Osteoblast (primary cell): Measurements from ENCODE around the gene MCM5. TPM values are rescaled to one million over a fixed set of nuclear protein-coding genes. Genes with fewer than 3 reads are reported as not detected.

Experiments used
- DNase-seq: peaks from one replicate; pipeline ENCODE4 v3.0.0; 2011; ENCODE audit warnings: low spot score, mixed read lengths; ENCODE audit not compliant: insufficient read length; ENCODE audit errors: missing footprints
- H2AFZ ChIP-seq: 2 replicates; pipeline ENCODE4 v1.6.0; 2011; ENCODE audit warnings: mild to moderate bottlenecking, low read length
- H3K27ac ChIP-seq: 2 replicates; pipeline ENCODE4 v1.5.1; 2011; ENCODE audit warnings: mild to moderate bottlenecking, low read depth, low read length, moderate library complexity
- H3K27me3 ChIP-seq: 2 replicates; pipeline ENCODE4 v1.6.0; 2012; ENCODE audit warnings: mild to moderate bottlenecking, control low read depth, inconsistent platforms, low read length, moderate library complexity; ENCODE audit not compliant: insufficient read depth
- H3K36me3 ChIP-seq: 2 replicates; pipeline ENCODE4 v1.5.1; 2011; ENCODE audit warnings: mild to moderate bottlenecking, low read length, control low read depth, moderate library complexity; ENCODE audit not compliant: insufficient read depth
- H3K4me1 ChIP-seq: 2 replicates; pipeline ENCODE4 v1.5.1; 2011; ENCODE audit warnings: mild to moderate bottlenecking, low read length, control low read depth, moderate library complexity; ENCODE audit not compliant: insufficient read depth
- H3K4me2 ChIP-seq: 2 replicates; pipeline ENCODE4 v1.6.0; 2011; ENCODE audit warnings: mild to moderate bottlenecking, low read length; ENCODE audit not compliant: insufficient read depth
- H3K4me3 ChIP-seq: fragments of 200-600 bp; sonication (generic); 3 replicates; pipeline ENCODE4 v1.5.1; 2012; ENCODE audit warnings: mild to moderate bottlenecking, low read length, inconsistent platforms; ENCODE audit not compliant: insufficient read depth
- H3K79me2 ChIP-seq: 2 replicates; pipeline ENCODE4 v1.6.0; 2012; ENCODE audit warnings: mild to moderate bottlenecking, low read length, control low read depth, inconsistent platforms; ENCODE audit not compliant: insufficient read depth
- H3K9me3 ChIP-seq: 2 replicates; pipeline ENCODE4 v1.5.1; 2011; ENCODE audit warnings: low read depth, low read length, control low read depth
- H4K20me1 ChIP-seq: 2 replicates; pipeline ENCODE4 v1.6.0; 2012; ENCODE audit warnings: mild to moderate bottlenecking, low read length, control low read depth; ENCODE audit not compliant: insufficient read depth
- CTCF ChIP-seq: IDR thresholded peaks from 2 replicates; pipeline ENCODE4 v1.5.1; 2011; ENCODE audit warnings: mild to moderate bottlenecking, low read depth, low read length, moderate library complexity; ENCODE audit errors: extremely low read depth
- total RNA-seq: library from RNA; depleted of rRNA; stranded (reverse); fragments of >200 nt; gene quantifications from 2 replicates; pipeline ENCODE4 v1.2.3, GENCODE V29; 2012

The MCM5 gene
- total RNA-seq, 1 donor, result 12.7 TPM

- no peaks in the 10 kb centered on the region for H3K27me3 ChIP-seq
- peaks cover 12% of the 10 kb centered on the region for H3K4me1 ChIP-seq
- TF ChIP-seq CTCF, result no peak
- peaks cover 22% of the 10 kb centered on the region for H3K36me3 ChIP-seq
- H3K4me3 ChIP-seq, result no peak overlapping the region
- no peak overlapping the region for H3K4me2 ChIP-seq
- no peak overlapping the region for H3K27ac ChIP-seq
- H2AFZ ChIP-seq, result no peak overlapping the region
- no peaks in the 10 kb centered on the region for H4K20me1 ChIP-seq
- peak; percentile 38 for DNase-seq
- peaks cover 5% of the 10 kb centered on the region for H3K79me2 ChIP-seq
- H3K9me3 ChIP-seq, result no peaks in the 10 kb centered on the region
Measured at GRCh38 chr22:35403356-35403755, 3.4 kb downstream of the MCM5 start.

GRCh38 chr22:35404176-35404575 lies 4.2 kb downstream of the MCM5 start:
- H3K9me3 ChIP-seq, result no peaks in the 10 kb centered on the region
- H3K27ac ChIP-seq, result no peak overlapping the region
- DNase-seq, result peak; percentile 58
- H2AFZ ChIP-seq, result no peak overlapping the region
- H3K4me2 ChIP-seq, result no peak overlapping the region
- H4K20me1 ChIP-seq, result no peaks in the 10 kb centered on the region
- no peak overlapping the region for H3K4me3 ChIP-seq
- TF ChIP-seq CTCF, result no peak
- peaks cover 25% of the 10 kb centered on the region for H3K36me3 ChIP-seq
- no peaks in the 10 kb centered on the region for H3K27me3 ChIP-seq
- peaks cover 12% of the 10 kb centered on the region for H3K4me1 ChIP-seq
- peaks cover 5% of the 10 kb centered on the region for H3K79me2 ChIP-seq

GRCh38 chr22:35406443-35406842 lies 6.5 kb downstream of the MCM5 start:
- Histone ChIP-seq H3K4me3 (no peak overlapping the region), H3K27me3 (no peaks in the 10 kb centered on the region), H3K4me1 (no peaks in the 10 kb centered on the region), H3K36me3 (peaks cover 36% of the 10 kb centered on the region), H2AFZ (no peak overlapping the region), H3K27ac (no peak overlapping the region), H3K79me2 (no peaks in the 10 kb centered on the region), H4K20me1 (no peaks in the 10 kb centered on the region), H3K9me3 (no peaks in the 10 kb centered on the region), H3K4me2 (no peak overlapping the region)
- no peak for DNase-seq
- no peak for TF ChIP-seq CTCF

- no peak overlapping the region for H3K4me2 ChIP-seq
- H3K36me3 ChIP-seq, result peaks cover 41% of the 10 kb centered on the region
- no peak for TF ChIP-seq CTCF
- H3K79me2 ChIP-seq, result no peaks in the 10 kb centered on the region
- no peaks in the 10 kb centered on the region for H3K4me1 ChIP-seq
- no peak overlapping the region for H3K4me3 ChIP-seq
- no peak overlapping the region for H2AFZ ChIP-seq
- H3K27ac ChIP-seq, result no peak overlapping the region
- H3K9me3 ChIP-seq, result no peaks in the 10 kb centered on the region
- H4K20me1 ChIP-seq, result no peaks in the 10 kb centered on the region
- no peaks in the 10 kb centered on the region for H3K27me3 ChIP-seq
- peak; percentile 63 for DNase-seq
Measured at GRCh38 chr22:35407362-35407761, 7.4 kb downstream of the MCM5 start.
